HepG2 (cell line): Measurements from ENCODE around the gene LRGUK. TPM values are rescaled to one million over a fixed set of nuclear protein-coding genes. Genes with fewer than 3 reads are reported as not detected.

Experiments used
- ATAC-seq: fragments of 200-7000 bp; cut with Tn5 transposase; 3 replicates; pipeline ENCODE4 v1.9.1; 2020; ENCODE audit warnings: mild to moderate bottlenecking, moderate library complexity
- BruUV-seq: library from RNA; stranded (reverse); fragments of 400-500 nt; replicated peaks from 2 replicates; lab custom pipeline; 2021; lab: Mats Ljungman, UMichigan
- CTCF ChIA-PET: fragments of 300-600 bp; formaldehyde crosslinking; extraction: SDS; loops from one replicate; lab custom pipeline; 2021; ENCODE audit warnings: low total read pairs, inconsistent platforms, low intra/inter-chr PET ratio; lab: Yijun Ruan, JAX
- POLR2A ChIA-PET: fragments of 350-600 bp; sonication (Branson Sonifier 250); formaldehyde crosslinking; loops from one replicate; lab custom pipeline; 2020; ENCODE audit warnings: antibody characterized with exemption, inconsistent platforms; lab: Yijun Ruan, JAX
- DNase-seq: peaks from one replicate; pipeline ENCODE4 v3.0.0-alpha.2; 2015; ENCODE audit warnings: low spot score
- FAIRE-seq: peaks from 3 replicates; lab custom pipeline; 2011; peaks lifted over from hg19 to GRCh38; lab: Jason Lieb, UNC
- H2AFZ ChIP-seq: one replicate; pipeline ENCODE4 v1.6.1; 2011; ENCODE audit warnings: low read length, inconsistent platforms
- H3K27ac ChIP-seq: fragments of 300-600 bp; 3 replicates; pipeline ENCODE4 v1.8.0; 2011; ENCODE audit warnings: mixed run types, mild to moderate bottlenecking, mixed read lengths, low read length, inconsistent platforms; ENCODE audit not compliant: insufficient read depth; ENCODE audit errors: extremely low read length
- H3K27me3 ChIP-seq, 2 experiments: fragments of 200-600 bp in 1 of 2; 2 replicates in 1 of 2; 3 replicates in 1 of 2; pipeline versions ENCODE4 v1.6.0 to v1.8.0; 2011; ENCODE audit warnings: low read length in 2 of 2, mild to moderate bottlenecking in 2 of 2, moderate library complexity in 2 of 2, inconsistent platforms in 1 of 2; ENCODE audit not compliant: insufficient read depth in 2 of 2, control insufficient read depth in 1 of 2
- H3K36me3 ChIP-seq, 2 experiments: fragments of 200-600 bp in 1 of 2; replicated peaks in 1 of 2; 2 replicates in 1 of 2; 3 replicates in 1 of 2; pipeline versions ENCODE4 v1.5.1 to v1.8.0; 2011; ENCODE audit warnings: low read length in 2 of 2, inconsistent platforms in 1 of 2; ENCODE audit not compliant: insufficient read depth in 2 of 2, control insufficient read depth in 1 of 2
- H3K4me1 ChIP-seq: 2 replicates; pipeline ENCODE4 v1.5.1; 2012; ENCODE audit warnings: low read length, inconsistent platforms; ENCODE audit not compliant: insufficient read depth
- H3K4me2 ChIP-seq: 2 replicates; pipeline ENCODE4 v1.6.0; 2011; ENCODE audit warnings: low read depth, low read length, inconsistent platforms
- H3K4me3 ChIP-seq, 3 experiments: fragments of 200-600 bp in 1 of 3; sonication (generic), shearing (Covaris generic) in 1 of 3; replicated peaks in 1 of 3; 2 replicates each; pipeline ENCODE4 v1.5.1; 2011 to 2016; ENCODE audit warnings: low read length in 3 of 3, inconsistent platforms in 2 of 3, low read depth in 2 of 3, mild to moderate bottlenecking in 2 of 3, control low read depth in 1 of 3, mixed read lengths in 1 of 3; ENCODE audit not compliant: insufficient read depth in 1 of 3
- H3K79me2 ChIP-seq: one replicate; pipeline ENCODE4 v1.6.1; 2011; ENCODE audit warnings: low read length, inconsistent platforms; ENCODE audit not compliant: insufficient read depth
- H3K9ac ChIP-seq: 2 replicates; pipeline ENCODE4 v1.6.0; 2011; ENCODE audit warnings: mild to moderate bottlenecking, low read depth, low read length, inconsistent platforms; ENCODE audit not compliant: insufficient read depth
- H3K9me3 ChIP-seq: 2 replicates; pipeline ENCODE4 v1.5.1; 2012; ENCODE audit warnings: mild to moderate bottlenecking, low read length
- H4K20me1 ChIP-seq: 2 replicates; pipeline ENCODE4 v1.6.0; 2011; ENCODE audit warnings: inconsistent platforms, mild to moderate bottlenecking, low read length, moderate library complexity; ENCODE audit not compliant: insufficient read depth
- CBX2 ChIP-seq, 2 experiments: fragments of 200-600 bp in 1 of 2; sonication (generic); formaldehyde crosslinking in 1 of 2; IDR thresholded peaks; 2 replicates each; pipeline versions ENCODE4 v1.7.0 to v1.8.1; 2018 to 2022; ENCODE audit warnings: low read depth in 2 of 2, low read length in 1 of 2, mild to moderate bottlenecking in 1 of 2, missing genetic modification reagents in 1 of 2
- FOSL1 ChIP-seq: sonication (generic); formaldehyde crosslinking; IDR thresholded peaks from 2 replicates; pipeline ENCODE4 v1.9.0; 2021; ENCODE audit warnings: missing genetic modification reagents, borderline replicate concordance
- IKZF4 ChIP-seq: sonication (generic); formaldehyde crosslinking; IDR thresholded peaks from 2 replicates; pipeline ENCODE4 v1.5.1; 2020; ENCODE audit warnings: borderline replicate concordance, mild to moderate bottlenecking, low read depth, missing genetic modification reagents; ENCODE audit errors: not compliant biosample characterization
- ISL2 ChIP-seq: sonication (generic); formaldehyde crosslinking; IDR thresholded peaks from 2 replicates; pipeline ENCODE4 v1.5.0; 2020; ENCODE audit warnings: missing genetic modification reagents
- NCOA1 ChIP-seq: sonication (generic); formaldehyde crosslinking; IDR thresholded peaks from 2 replicates; pipeline ENCODE4 v1.9.0; 2021; ENCODE audit warnings: missing genetic modification reagents
- NR0B2 ChIP-seq: sonication (generic); formaldehyde crosslinking; IDR thresholded peaks from 2 replicates; pipeline ENCODE4 v1.4.0; 2020; ENCODE audit warnings: mild to moderate bottlenecking, missing genetic modification reagents
- ONECUT2 ChIP-seq: sonication (generic); formaldehyde crosslinking; IDR thresholded peaks from 2 replicates; pipeline ENCODE4 v1.4.0; 2020; ENCODE audit warnings: missing genetic modification reagents
- PAF1 ChIP-seq: IDR thresholded peaks from 2 replicates; pipeline ENCODE4 v1.6.1; 2016; ENCODE audit warnings: missing genetic modification reagents, missing compliant biosample characterization
- PAWR ChIP-seq: sonication (generic); formaldehyde crosslinking; IDR thresholded peaks from 2 replicates; pipeline ENCODE4 v1.4.0; 2020; ENCODE audit warnings: missing genetic modification reagents, mild to moderate bottlenecking, borderline replicate concordance
- RBFOX2 ChIP-seq: fragments of 200-400 bp; formaldehyde crosslinking; IDR thresholded peaks from 2 replicates; pipeline ENCODE4 v1.6.1; 2017; ENCODE audit warnings: low read depth, mild to moderate bottlenecking, low read length
- SETDB1 ChIP-seq: sonication (generic); formaldehyde crosslinking; IDR thresholded peaks from 2 replicates; pipeline ENCODE4 v1.5.1; 2020; ENCODE audit warnings: missing genetic modification reagents, mild to moderate bottlenecking, borderline replicate concordance
- ZNF143 ChIP-seq: sonication (generic); formaldehyde crosslinking; IDR thresholded peaks from 2 replicates; pipeline ENCODE4 v1.4.0; 2020; ENCODE audit warnings: missing genetic modification reagents
- ZNF691 ChIP-seq: sonication (generic); formaldehyde crosslinking; IDR thresholded peaks from 2 replicates; pipeline ENCODE4 v1.4.0; 2020; ENCODE audit warnings: missing genetic modification reagents, low read depth, mild to moderate bottlenecking, borderline replicate concordance
- ZNF878 ChIP-seq: sonication (generic); formaldehyde crosslinking; IDR thresholded peaks from 2 replicates; pipeline ENCODE4 v1.8.1; 2023; ENCODE audit warnings: mild to moderate bottlenecking, missing genetic modification reagents, moderate library complexity
- WGBS: methylation state at CpG from one replicate; pipeline ENCODE4 v1.1.6; 2017; ENCODE audit warnings: low lambda C conversion rate; 5-methylcytosine and 5-hydroxymethylcytosine counted together
- in situ Hi-C: cut with HindIII; loops from 2 replicates; pipeline ENCODE4 v1.10.0; 2017; ENCODE audit warnings: low pct_unique_long_range_greater_than_20kb; ENCODE audit not compliant: extremely low pct_ligation_motif_present
- intact Hi-C: fragments of 100-400 bp; cut with micrococcal nuclease; formaldehyde crosslinking; loops from one replicate; pipeline ENCODE4 v1.10.0; 2022; ENCODE audit not compliant: unreplicated experiment
- polyA plus RNA-seq, 8 experiments: library from polyadenylated mRNA; depleted of rRNA in 3 of 8; stranded (reverse) in 7 of 8; unstranded in 1 of 8; fragments of >200 nt; fragmentation: Illumina TruSeq in 4 of 8; extraction: Trizol in 4 of 8; gene quantifications; 2 replicates each; pipeline versions ENCODE4 v1.2.1 to v1.2.3, GENCODE V29; 2011 to 2016; ENCODE audit warnings: low read depth in 4 of 8, missing spikeins in 1 of 8, mixed read lengths in 1 of 8; ENCODE audit not compliant: insufficient read depth in 1 of 8
- total RNA-seq, 5 experiments: library from RNA; depleted of rRNA; stranded (reverse); fragments of >200 nt; fragmentation: Illumina TruSeq; extraction: Trizol; gene quantifications; 2 replicates each; pipeline ENCODE4 v1.2.3, GENCODE V29; 2016; ENCODE audit warnings: low read depth in 1 of 5
- TF ChIP-seq, protein P1 (sequence below): sonication (generic); formaldehyde crosslinking; IDR thresholded peaks from 2 replicates; pipeline ENCODE4 v1.5.0; 2020; ENCODE audit warnings: missing genetic modification reagents, mild to moderate bottlenecking, borderline replicate concordance
- TF ChIP-seq, protein P2 (sequence below): sonication (generic); formaldehyde crosslinking; IDR thresholded peaks from 2 replicates; pipeline ENCODE4 v1.4.0; 2020; ENCODE audit warnings: missing genetic modification reagents, borderline replicate concordance
- TF ChIP-seq, protein P3 (sequence below): IDR thresholded peaks from 2 replicates; pipeline ENCODE4 v1.6.1; 2016; ENCODE audit warnings: control low read depth

The LRGUK gene
- total and polyA plus RNA-seq, 2 of the 13 experiments (the other 11 are each of a cell fraction or from before 2014, with no cell fraction given) = 0.18 to 0.20 TPM

- no TSS peak for BruUV-seq
- in situ Hi-C loops (no loop called here), intact Hi-C loops (no loop called here)
- Histone ChIP-seq H3K9ac (no peak overlapping the region), H4K20me1 (no peaks in the 10 kb centered on the region), H3K9me3 (no peaks in the 10 kb centered on the region), H3K27me3 (no peaks in the 10 kb centered on the region), H2AFZ (no peak overlapping the region), H3K79me2 (no peaks in the 10 kb centered on the region), H3K4me1 (no peaks in the 10 kb centered on the region), H3K4me2 (no peak overlapping the region), H3K36me3 (no peaks in the 10 kb centered on the region), H3K27ac (no peak overlapping the region), H3K4me3 (no peak overlapping the region)
- no peak for ATAC-seq
- no peak for TF ChIP-seq FOSL1 (CRISPR knock-in tag)
- TF ChIP-seq ONECUT2 (CRISPR knock-in tag) = no peak
- TF ChIP-seq, protein P1, sequence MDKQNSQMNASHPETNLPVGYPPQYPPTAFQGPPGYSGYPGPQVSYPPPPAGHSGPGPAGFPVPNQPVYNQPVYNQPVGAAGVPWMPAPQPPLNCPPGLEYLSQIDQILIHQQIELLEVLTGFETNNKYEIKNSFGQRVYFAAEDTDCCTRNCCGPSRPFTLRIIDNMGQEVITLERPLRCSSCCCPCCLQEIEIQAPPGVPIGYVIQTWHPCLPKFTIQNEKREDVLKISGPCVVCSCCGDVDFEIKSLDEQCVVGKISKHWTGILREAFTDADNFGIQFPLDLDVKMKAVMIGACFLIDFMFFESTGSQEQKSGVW (CRISPR knock-in tag) = no peak
- TF ChIP-seq PAF1 = no peak
- no peak for TF ChIP-seq CBX2 (IDR thresholded peaks at IDR 0.05; ENCODE audit: low read depth, low read length)
- no peak for TF ChIP-seq CBX2 (CRISPR knock-in tag; IDR thresholded peaks at IDR 0.05; ENCODE audit: low read depth)
- TF ChIP-seq ISL2 (CRISPR knock-in tag) = no peak
- TF ChIP-seq, protein P2, sequence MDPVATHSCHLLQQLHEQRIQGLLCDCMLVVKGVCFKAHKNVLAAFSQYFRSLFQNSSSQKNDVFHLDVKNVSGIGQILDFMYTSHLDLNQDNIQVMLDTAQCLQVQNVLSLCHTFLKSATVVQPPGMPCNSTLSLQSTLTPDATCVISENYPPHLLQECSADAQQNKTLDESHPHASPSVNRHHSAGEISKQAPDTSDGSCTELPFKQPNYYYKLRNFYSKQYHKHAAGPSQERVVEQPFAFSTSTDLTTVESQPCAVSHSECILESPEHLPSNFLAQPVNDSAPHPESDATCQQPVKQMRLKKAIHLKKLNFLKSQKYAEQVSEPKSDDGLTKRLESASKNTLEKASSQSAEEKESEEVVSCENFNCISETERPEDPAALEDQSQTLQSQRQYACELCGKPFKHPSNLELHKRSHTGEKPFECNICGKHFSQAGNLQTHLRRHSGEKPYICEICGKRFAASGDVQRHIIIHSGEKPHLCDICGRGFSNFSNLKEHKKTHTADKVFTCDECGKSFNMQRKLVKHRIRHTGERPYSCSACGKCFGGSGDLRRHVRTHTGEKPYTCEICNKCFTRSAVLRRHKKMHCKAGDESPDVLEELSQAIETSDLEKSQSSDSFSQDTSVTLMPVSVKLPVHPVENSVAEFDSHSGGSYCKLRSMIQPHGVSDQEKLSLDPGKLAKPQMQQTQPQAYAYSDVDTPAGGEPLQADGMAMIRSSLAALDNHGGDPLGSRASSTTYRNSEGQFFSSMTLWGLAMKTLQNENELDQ (CRISPR knock-in tag) = no peak
- no peak for TF ChIP-seq NCOA1 (CRISPR knock-in tag)
- TF ChIP-seq ZNF691 (CRISPR knock-in tag) = no peak
- TF ChIP-seq ZNF143 (CRISPR knock-in tag) = no peak
- TF ChIP-seq IKZF4 (CRISPR knock-in tag) = no peak
- no peak for TF ChIP-seq SETDB1 (CRISPR knock-in tag)
- TF ChIP-seq PAWR = no peak
- no peak for TF ChIP-seq ZNF878 (CRISPR knock-in tag)
- TF ChIP-seq NR0B2 (CRISPR knock-in tag) = no peak
- TF ChIP-seq, protein P3, sequence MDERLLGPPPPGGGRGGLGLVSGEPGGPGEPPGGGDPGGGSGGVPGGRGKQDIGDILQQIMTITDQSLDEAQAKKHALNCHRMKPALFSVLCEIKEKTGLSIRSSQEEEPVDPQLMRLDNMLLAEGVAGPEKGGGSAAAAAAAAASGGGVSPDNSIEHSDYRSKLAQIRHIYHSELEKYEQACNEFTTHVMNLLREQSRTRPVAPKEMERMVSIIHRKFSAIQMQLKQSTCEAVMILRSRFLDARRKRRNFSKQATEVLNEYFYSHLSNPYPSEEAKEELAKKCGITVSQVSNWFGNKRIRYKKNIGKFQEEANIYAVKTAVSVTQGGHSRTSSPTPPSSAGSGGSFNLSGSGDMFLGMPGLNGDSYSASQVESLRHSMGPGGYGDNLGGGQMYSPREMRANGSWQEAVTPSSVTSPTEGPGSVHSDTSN (CRISPR knock-in tag) = no peak
- TF ChIP-seq RBFOX2 = no peak
- no peak for DNase-seq
- ChIA-PET CTCF (no interaction called here), POLR2A (no interaction called here)
- 27% methylated on average over 4 of the region's 4 CpGs for WGBS
- FAIRE-seq = no peak
Measured at GRCh38 chr7:134188311-134188710, 61.2 kb downstream of the LRGUK start.
